ENCODE measurements around the gene BCL2L12.

The BCL2L12 gene

GRCh38 chr19:49664171-49665035 lies 1.3 kb upstream of the BCL2L12 start:
- Histone ChIP-seq H3K27me3 (ENCODE audit: control insufficient read depth in 1 of 2, insufficient read depth in 2 of 2, low read length in 2 of 2) (no peaks in the 10 kb centered on the region), H3K4me1 (ENCODE audit: control insufficient read depth in 1 of 2, insufficient read depth in 2 of 2, low read length in 2 of 2) (peaks cover 13 to 32% of the 10 kb centered on the region in 2 donors), H3K9me3 (ENCODE audit: control insufficient read depth in 1 of 2, low read length in 2 of 2) (no peaks in the 10 kb centered on the region), H3K27ac (ENCODE audit: low read depth, low read length) (peak overlapping the region; percentile 88), H3K36me3 (ENCODE audit: control insufficient read depth in 1 of 2, insufficient read depth in 2 of 2, low read length in 2 of 2) (peaks cover 18 to 36% of the 10 kb centered on the region in 2 donors), H3K9ac (ENCODE audit: low read depth in 1 of 2, low read length in 2 of 2) (peak overlapping the region; percentile 88 to 93), H3K4me3 (ENCODE audit: low read depth in 1 of 2, low read length in 2 of 2) (peak overlapping the region; percentile 93 to 94)

GRCh38 chr19:49665036-49665350 lies 740 bp upstream of the BCL2L12 start:
- Histone ChIP-seq H3K4me3 (ENCODE audit: low read depth in 1 of 2, low read length in 2 of 2) (peak overlapping the region; percentile 93 to 94), H3K36me3 (ENCODE audit: control insufficient read depth in 1 of 2, insufficient read depth in 2 of 2, low read length in 2 of 2) (peaks cover 16 to 31% of the 10 kb centered on the region in 2 donors), H3K27ac (ENCODE audit: low read depth, low read length) (peak overlapping the region; percentile 88), H3K4me1 (ENCODE audit: control insufficient read depth in 1 of 2, insufficient read depth in 2 of 2, low read length in 2 of 2) (peaks cover 13 to 32% of the 10 kb centered on the region in 2 donors), H3K9ac (ENCODE audit: low read depth in 1 of 2, low read length in 2 of 2) (peak overlapping the region; percentile 88 to 93), H3K9me3 (ENCODE audit: control insufficient read depth in 1 of 2, low read length in 2 of 2) (no peaks in the 10 kb centered on the region), H3K27me3 (ENCODE audit: control insufficient read depth in 1 of 2, insufficient read depth in 2 of 2, low read length in 2 of 2) (no peaks in the 10 kb centered on the region)

GRCh38 chr19:49666120-49666444 lies 349 bp downstream of the BCL2L12 start:
- H3K4me3 ChIP-seq (ENCODE audit: low read depth in 1 of 2, low read length in 2 of 2): peak overlapping the region; percentile 93 to 94
- peak overlapping the region; percentile 45 to 88 for H3K9ac ChIP-seq (ENCODE audit: low read depth in 1 of 2, low read length in 2 of 2)
- H3K27ac ChIP-seq (ENCODE audit: low read depth, low read length): no peak overlapping the region
- peaks cover 13 to 32% of the 10 kb centered on the region in 2 donors for H3K4me1 ChIP-seq (ENCODE audit: control insufficient read depth in 1 of 2, insufficient read depth in 2 of 2, low read length in 2 of 2)
- no peaks in the 10 kb centered on the region for H3K9me3 ChIP-seq (ENCODE audit: control insufficient read depth in 1 of 2, low read length in 2 of 2)
- no peaks in the 10 kb centered on the region for H3K27me3 ChIP-seq (ENCODE audit: control insufficient read depth in 1 of 2, insufficient read depth in 2 of 2, low read length in 2 of 2)
- H3K36me3 ChIP-seq (ENCODE audit: control insufficient read depth in 1 of 2, insufficient read depth in 2 of 2, low read length in 2 of 2): peaks cover 16 to 24% of the 10 kb centered on the region in 2 donors

GRCh38 chr19:49667473-49667872 lies 1.7 kb downstream of the BCL2L12 start:
- no peaks in the 10 kb centered on the region for H3K27me3 ChIP-seq (ENCODE audit: control insufficient read depth in 1 of 2, insufficient read depth in 2 of 2, low read length in 2 of 2)
- H3K9ac ChIP-seq (ENCODE audit: low read depth in 1 of 2, low read length in 2 of 2): no peak overlapping the region
- no peak overlapping the region for H3K27ac ChIP-seq (ENCODE audit: low read depth, low read length)
- H3K9me3 ChIP-seq (ENCODE audit: control insufficient read depth in 1 of 2, low read length in 2 of 2): no peaks in the 10 kb centered on the region
- peaks cover 19 to 37% of the 10 kb centered on the region in 2 donors for H3K4me1 ChIP-seq (ENCODE audit: control insufficient read depth in 1 of 2, insufficient read depth in 2 of 2, low read length in 2 of 2)
- peaks cover 7 to 10% of the 10 kb centered on the region in 2 donors for H3K36me3 ChIP-seq (ENCODE audit: control insufficient read depth in 1 of 2, insufficient read depth in 2 of 2, low read length in 2 of 2)
- H3K4me3 ChIP-seq (ENCODE audit: low read depth in 1 of 2, low read length in 2 of 2): no peak overlapping the region

- Histone ChIP-seq H3K27me3 (ENCODE audit: control insufficient read depth in 1 of 2, insufficient read depth in 2 of 2, low read length in 2 of 2) (no peaks in the 10 kb centered on the region), H3K9ac (ENCODE audit: low read depth in 1 of 2, low read length in 2 of 2) (no peak overlapping the region), H3K9me3 (ENCODE audit: control insufficient read depth in 1 of 2, low read length in 2 of 2) (no peaks in the 10 kb centered on the region), H3K27ac (ENCODE audit: low read depth, low read length) (no peak overlapping the region), H3K36me3 (ENCODE audit: control insufficient read depth in 1 of 2, insufficient read depth in 2 of 2, low read length in 2 of 2) (peaks cover 0 to 3% of the 10 kb centered on the region in 2 donors), H3K4me3 (ENCODE audit: low read depth in 1 of 2, low read length in 2 of 2) (no peak overlapping the region), H3K4me1 (ENCODE audit: control insufficient read depth in 1 of 2, insufficient read depth in 2 of 2, low read length in 2 of 2) (peaks cover 15 to 20% of the 10 kb centered on the region in 2 donors)
These were observed 3.8 kb downstream of the BCL2L12 start for GRCh38 chr19:49669516-49669915.

GRCh38 chr19:49672131-49672919 lies 6.6 kb downstream of the BCL2L12 start:
- Histone ChIP-seq H3K27ac (ENCODE audit: low read depth, low read length) (no peak overlapping the region), H3K27me3 (ENCODE audit: control insufficient read depth in 1 of 2, insufficient read depth in 2 of 2, low read length in 2 of 2) (no peaks in the 10 kb centered on the region), H3K9me3 (ENCODE audit: control insufficient read depth in 1 of 2, low read length in 2 of 2) (no peaks in the 10 kb centered on the region), H3K9ac (ENCODE audit: low read depth in 1 of 2, low read length in 2 of 2) (peak overlapping the region in 1 of 2 donors; percentile 65), H3K36me3 (ENCODE audit: control insufficient read depth in 1 of 2, insufficient read depth in 2 of 2, low read length in 2 of 2) (peaks cover 0 to 3% of the 10 kb centered on the region in 2 donors), H3K4me1 (ENCODE audit: control insufficient read depth in 1 of 2, insufficient read depth in 2 of 2, low read length in 2 of 2) (peaks cover 6 to 8% of the 10 kb centered on the region in 2 donors), H3K4me3 (ENCODE audit: low read depth in 1 of 2, low read length in 2 of 2) (peak overlapping the region; percentile 53 to 58)

GRCh38 chr19:49676136-49676783 lies 10.5 kb downstream of the BCL2L12 start:
- Histone ChIP-seq H3K4me1 (ENCODE audit: control insufficient read depth in 1 of 2, insufficient read depth in 2 of 2, low read length in 2 of 2) (peaks cover 22 to 37% of the 10 kb centered on the region in 2 donors), H3K9me3 (ENCODE audit: control insufficient read depth in 1 of 2, low read length in 2 of 2) (no peaks in the 10 kb centered on the region), H3K27ac (ENCODE audit: low read depth, low read length) (peak overlapping the region; percentile 83), H3K9ac (ENCODE audit: low read depth in 1 of 2, low read length in 2 of 2) (peak overlapping the region; percentile 71 to 73), H3K4me3 (ENCODE audit: low read depth in 1 of 2, low read length in 2 of 2) (peak overlapping the region; percentile 63 to 70), H3K36me3 (ENCODE audit: control insufficient read depth in 1 of 2, insufficient read depth in 2 of 2, low read length in 2 of 2) (peaks cover 0 to 4% of the 10 kb centered on the region in 2 donors), H3K27me3 (ENCODE audit: control insufficient read depth in 1 of 2, insufficient read depth in 2 of 2, low read length in 2 of 2) (no peaks in the 10 kb centered on the region)

- no peaks in the 10 kb centered on the region for H3K9me3 ChIP-seq (ENCODE audit: control insufficient read depth in 1 of 2, low read length in 2 of 2)
- H3K4me3 ChIP-seq (ENCODE audit: low read depth in 1 of 2, low read length in 2 of 2): peak overlapping the region; percentile 74 to 92
- peaks cover 22 to 37% of the 10 kb centered on the region in 2 donors for H3K4me1 ChIP-seq (ENCODE audit: control insufficient read depth in 1 of 2, insufficient read depth in 2 of 2, low read length in 2 of 2)
- H3K36me3 ChIP-seq (ENCODE audit: control insufficient read depth in 1 of 2, insufficient read depth in 2 of 2, low read length in 2 of 2): peaks cover under 1 to 8% of the 10 kb centered on the region in 2 donors
- no peaks in the 10 kb centered on the region for H3K27me3 ChIP-seq (ENCODE audit: control insufficient read depth in 1 of 2, insufficient read depth in 2 of 2, low read length in 2 of 2)
- H3K9ac ChIP-seq (ENCODE audit: low read depth in 1 of 2, low read length in 2 of 2): peak overlapping the region; percentile 77 to 83
- H3K27ac ChIP-seq (ENCODE audit: low read depth, low read length): peak overlapping the region; percentile 86
These were observed 11.1 kb downstream of the BCL2L12 start for GRCh38 chr19:49676784-49677230.

- H3K4me3 ChIP-seq (ENCODE audit: low read depth in 1 of 2, low read length in 2 of 2): peak within 1 kb of the TSS; percentile 74 to 92
- H3K9me3 ChIP-seq (ENCODE audit: control insufficient read depth in 1 of 2, low read length in 2 of 2): no peaks in the 10 kb centered on the region
- H3K4me1 ChIP-seq (ENCODE audit: control insufficient read depth in 1 of 2, insufficient read depth in 2 of 2, low read length in 2 of 2): peaks cover 16 to 32% of the 10 kb centered on the region in 2 donors
- H3K36me3 ChIP-seq (ENCODE audit: control insufficient read depth in 1 of 2, insufficient read depth in 2 of 2, low read length in 2 of 2): peaks cover 6 to 13% of the 10 kb centered on the region in 2 donors
- H3K27ac ChIP-seq (ENCODE audit: low read depth, low read length): peak within 1 kb of the TSS; percentile 86
- peak within 1 kb of the TSS; percentile 77 to 83 for H3K9ac ChIP-seq (ENCODE audit: low read depth in 1 of 2, low read length in 2 of 2)
- H3K27me3 ChIP-seq (ENCODE audit: control insufficient read depth in 1 of 2, insufficient read depth in 2 of 2, low read length in 2 of 2): no peaks in the 10 kb centered on the region
These were observed 11.6 kb downstream of the BCL2L12 start, which contains the start of gene PRMT1 for GRCh38 chr19:49677231-49677900. PRMT1 (plus strand) TSS chr19:49677271; CDS start chr19:49677281, 10 bp downstream.

All from duodenal mucosa (tissue), 2 donors.